GM12878 (cell line): ENCODE data around the gene MIEN1. TPM values are rescaled to one million over a fixed set of nuclear protein-coding genes. Genes with fewer than 3 reads are reported as not detected.
"Not testable (repeated sequence)": the region's sequence is repeated elsewhere in the genome, so short reads cannot be mapped to it uniquely, and the experiment has no call there.

ENCODE experiments used
- ATAC-seq: fragments of 200-7000 bp; cut with Tn5 transposase; 3 replicates; pipeline ENCODE4 v1.9.1; 2020; ENCODE audit warnings: mild to moderate bottlenecking, moderate library complexity
- BruUV-seq: library from RNA; stranded (reverse); fragments of 400-500 nt; replicated peaks from 2 replicates; lab custom pipeline; 2021; lab: Mats Ljungman, UMichigan
- CTCF ChIA-PET: fragments of 300-600 bp; sonication (Branson Sonifier 250); formaldehyde crosslinking; extraction: SDS; loops from one replicate; lab custom pipeline; 2021; ENCODE audit warnings: inconsistent platforms; lab: Yijun Ruan, JAX
- POLR2A ChIA-PET: fragments of 350-600 bp; formaldehyde crosslinking; extraction: SDS; loops from one replicate; lab custom pipeline; 2021; ENCODE audit warnings: inconsistent platforms; lab: Charles Lee
- RAD21 ChIA-PET: fragments of 300-600 bp; sonication (Branson Sonifier 250); formaldehyde crosslinking; loops from one replicate; lab custom pipeline; 2023; ENCODE audit warnings: antibody characterized with exemption; ENCODE audit not compliant: unreplicated experiment; lab: Charles Lee
- SMC1A ChIA-PET: fragments of 300-600 bp; sonication (Branson Sonifier 250); formaldehyde crosslinking; loops from one replicate; lab custom pipeline; 2023; ENCODE audit not compliant: unreplicated experiment, uncharacterized antibody; lab: Charles Lee
- DNase-seq: peaks from one replicate; pipeline ENCODE4 v3.0.0-alpha.2; 2011; ENCODE audit warnings: low read depth, low spot score
- FAIRE-seq: peaks from 3 replicates; lab custom pipeline; 2011; peaks lifted over from hg19 to GRCh38; lab: Jason Lieb, UNC
- H2AFZ ChIP-seq: 2 replicates; pipeline ENCODE4 v1.6.0; 2011; ENCODE audit warnings: low read depth, low read length, control low read depth; ENCODE audit not compliant: control insufficient read depth
- H3K27ac ChIP-seq: 2 replicates; pipeline ENCODE4 v1.5.1; 2011; ENCODE audit warnings: control low read depth; ENCODE audit not compliant: control insufficient read depth, insufficient read depth
- H3K27me3 ChIP-seq, 2 experiments: replicated peaks in 1 of 2; 2 replicates each; pipeline versions ENCODE4 v1.6.0 to v1.6.1; 2011; ENCODE audit warnings: low read length in 1 of 2; ENCODE audit not compliant: control insufficient read depth in 2 of 2, insufficient read depth in 2 of 2
- H3K36me3 ChIP-seq, 2 experiments: 2 replicates each; pipeline ENCODE4 v1.5.1; 2011; ENCODE audit warnings: low read length in 1 of 2; ENCODE audit not compliant: control insufficient read depth in 2 of 2, insufficient read depth in 2 of 2
- H3K4me1 ChIP-seq: 2 replicates; pipeline ENCODE4 v1.6.1; 2011; ENCODE audit warnings: mild to moderate bottlenecking, low read length, moderate library complexity, mixed read lengths; ENCODE audit not compliant: control insufficient read depth, insufficient read depth
- H3K4me2 ChIP-seq: 2 replicates; pipeline ENCODE4 v1.6.0; 2011; ENCODE audit warnings: control low read depth; ENCODE audit not compliant: control insufficient read depth, insufficient read depth
- H3K4me3 ChIP-seq: fragments of 200-600 bp; sonication (generic); 2 replicates; pipeline ENCODE4 v1.5.1; 2016
- H3K79me2 ChIP-seq: 2 replicates; pipeline ENCODE4 v1.6.0; 2011; ENCODE audit warnings: low read length; ENCODE audit not compliant: control insufficient read depth, insufficient read depth
- H3K9ac ChIP-seq: 2 replicates; pipeline ENCODE4 v1.8.0; 2011; ENCODE audit warnings: low read length, control low read depth, mixed read lengths; ENCODE audit not compliant: control insufficient read depth, insufficient read depth
- H3K9me3 ChIP-seq: replicated peaks from 3 replicates; pipeline ENCODE4 v1.5.1; 2011; ENCODE audit warnings: mild to moderate bottlenecking, low read length; ENCODE audit not compliant: control insufficient read depth, insufficient read depth
- H4K20me1 ChIP-seq: 2 replicates; pipeline ENCODE4 v1.6.0; 2011; ENCODE audit not compliant: control insufficient read depth, insufficient read depth
- BHLHE40 ChIP-seq, 2 experiments: fragments of 450-650 bp in 1 of 2; IDR thresholded peaks; 2 replicates each; pipeline ENCODE4 v1.6.1; 2011 to 2017; ENCODE audit warnings: low read depth in 2 of 2, borderline replicate concordance in 1 of 2, improper control_type of control experiment in 1 of 2, low read length in 1 of 2, mild to moderate bottlenecking in 1 of 2
- IRF4 ChIP-seq: IDR thresholded peaks from 2 replicates; pipeline ENCODE4 v1.6.1; 2011; ENCODE audit warnings: low read depth, low read length
- whole genome bisulfite sequencing: methylation state at CpG from one replicate; pipeline ENCODE4 v1.1.6; 2016; ENCODE audit warnings: low lambda C conversion rate; ENCODE audit not compliant: insufficient replicate concordance, insufficient coverage; ENCODE audit errors: missing lambda C conversion rate; 5-methylcytosine and 5-hydroxymethylcytosine counted together
- in situ Hi-C: fragments of 300-500 bp; cut with MboI; formaldehyde crosslinking; loops from 9 replicates; pipeline ENCODE4 v1.14.3; 2018; ENCODE audit warnings: mixed read lengths
- intact Hi-C: fragments of 100-400 bp; cut with micrococcal nuclease; formaldehyde crosslinking; loops from one replicate; pipeline ENCODE4 v1.14.2; 2022; ENCODE audit not compliant: unreplicated experiment
- polyA plus RNA-seq, 11 experiments: library from polyadenylated mRNA; depleted of rRNA in 4 of 11; unstranded in 6 of 11; stranded (reverse) in 5 of 11; fragments of >200 nt; fragmentation: Nextera tagmentation in 4 of 11; fragmentation: Illumina TruSeq in 1 of 11; extraction: Ambion mirVana in 4 of 11; extraction: Trizol in 1 of 11; gene quantifications; 1 replicate in 1 of 11; 2 replicates in 10 of 11; pipeline versions ENCODE4 v1.2.1 to v1.2.3, GENCODE V29; 2011 to 2016; ENCODE audit warnings: inconsistent platforms in 2 of 11, missing spikeins in 2 of 11, low read depth in 1 of 11
- total RNA-seq, 4 experiments: library from RNA; depleted of rRNA in 3 of 4; stranded (reverse); fragments of >200 nt in 3 of 4; fragmentation: Illumina TruSeq in 1 of 4; extraction: Trizol in 1 of 4; gene quantifications; 2 replicates each; pipeline versions ENCODE4 v1.2.1 to v1.2.3, GENCODE V29; 2013 to 2021

MIEN1 gene
- total and polyA plus RNA-seq, 10 of the 15 experiments (the other 5 are each of a cell fraction or from before 2014, with no cell fraction given) = 24.9 to 89.1 (median 47.7) TPM

- BruUV-seq = not testable (repeated sequence)
Measured at GRCh38 chr17:39711071-39711470, 19.3 kb downstream of the MIEN1 start.

GRCh38 chr17:39709998-39710964 lies 20.1 kb downstream of the MIEN1 start:
- POLR2A ChIA-PET = interaction anchor here (0.7 kb wide), 1 partner anchor 225 kb away, joined by 3 read pairs; no protein-coding TSS in a partner anchor
- Histone ChIP-seq H3K9ac (no peak overlapping the region), H3K9me3 (no peaks in the 10 kb centered on the region), H3K36me3 (no peaks in the 10 kb centered on the region)
- FAIRE-seq = no peak
- intact Hi-C loops = no loop called here
- no peak for TF ChIP-seq IRF4
- TF ChIP-seq BHLHE40 (IDR thresholded peaks at IDR 0.05; ENCODE audit: borderline replicate concordance in 1 of 2, low read depth in 2 of 2, low read length in 1 of 2) = 0 out of 4 replicates have a peak, but pooled peaks of 1 of the 2 experiments have one; percentile 18
- TF ChIP-seq, all 136 proteins: peak for 1
- RAD21 ChIA-PET = no interaction called here
- no peak for DNase-seq
- Histone ChIP-seq H3K4me2 (no peak overlapping the region), H2AFZ (no peak overlapping the region), H3K79me2 (no peaks in the 10 kb centered on the region), H3K27me3 (peaks cover 0 to 1% of the 10 kb centered on the region in 2 experiments; a peak in 1 of 4 replicates), H4K20me1 (no peaks in the 10 kb centered on the region), H3K4me3 (no peak overlapping the region), H3K27ac (no peak overlapping the region), H3K4me1 (no peaks in the 10 kb centered on the region)
- no peak for ATAC-seq
- 72% methylated on average over 20 of the region's 20 CpGs for WGBS
- CTCF ChIA-PET = interaction anchor here (0.6 to 1.2 kb wide), 4 partner anchors 38 to 726 kb away, joined by 3 to 4 read pairs (median 3); no protein-coding TSS in a partner anchor
- in situ Hi-C loops = no loop called here
- SMC1A ChIA-PET = interaction anchor here (1.1 kb wide), 1 partner anchor 26 kb away, joined by 3 read pairs; no protein-coding TSS in a partner anchor
- BruUV-seq = no TSS peak

More at GRCh38 chr17:39711071-39711470, 19.3 kb downstream of the MIEN1 start:
- H3K27me3 ChIP-seq, H3K27ac ChIP-seq, H3K36me3 ChIP-seq, intact Hi-C loops, H3K9ac ChIP-seq, FAIRE-seq, H3K4me1 ChIP-seq, H3K4me2 ChIP-seq, DNase-seq, H3K79me2 ChIP-seq, H3K4me3 ChIP-seq, H4K20me1 ChIP-seq, in situ Hi-C loops, RAD21 ChIA-PET, H3K9me3 ChIP-seq, ATAC-seq, H2AFZ ChIP-seq: not testable (repeated sequence)
- SMC1A ChIA-PET = interaction anchor here (1.1 kb wide), 1 partner anchor 27 kb away, joined by 3 read pairs; no protein-coding TSS in a partner anchor
- POLR2A ChIA-PET = interaction anchor here (0.7 kb wide), 1 partner anchor 226 kb away, joined by 3 read pairs; no protein-coding TSS in a partner anchor
- 33% methylated on average over 11 of the region's 11 CpGs for WGBS
- CTCF ChIA-PET = interaction anchor here (1.0 to 1.2 kb wide), 2 partner anchors 56 to 164 kb away, joined by 3 to 4 read pairs; no protein-coding TSS in a partner anchor
